ENCODE measurements around the gene MAP4. TPM values are rescaled to one million over a fixed set of nuclear protein-coding genes. Genes with fewer than 3 reads are reported as not detected.

MAP4 gene
- total and polyA plus RNA-seq, 2 of the 13 experiments (the other 11 are each of a cell fraction or from before 2014, with no cell fraction given) = 33.1 to 38.7 TPM

DNA sequence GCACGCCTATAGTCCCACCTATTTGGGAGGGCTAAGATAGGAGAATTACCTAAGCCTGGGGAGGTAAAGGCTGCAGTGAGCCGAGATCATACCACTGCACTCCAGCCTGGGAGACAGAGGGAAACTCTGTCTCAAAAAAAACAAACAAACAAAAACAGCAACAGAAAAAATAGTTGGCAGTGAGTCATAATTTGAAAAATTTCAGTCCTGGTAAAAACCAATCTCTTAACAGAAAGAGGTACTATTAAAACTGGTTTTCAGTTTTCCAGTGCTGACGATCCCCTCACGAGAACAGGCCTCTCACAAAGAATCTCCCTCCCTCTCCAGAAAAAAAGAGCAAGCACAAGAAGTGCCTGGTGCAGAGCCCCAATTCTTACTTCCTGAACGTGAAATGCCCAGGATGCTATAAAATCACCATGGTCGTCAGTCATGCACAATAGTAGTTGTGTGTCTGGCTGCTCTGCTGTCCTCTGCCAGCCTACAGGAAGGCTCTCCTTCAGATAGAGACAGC lies 22.8 kb upstream of the MAP4 start:
- peak overlapping the region; percentile 39 to 52 (median 44) for H3K4me3 ChIP-seq (replicated peaks in 1 of 3; ENCODE audit: insufficient read depth in 1 of 3, low read depth in 2 of 3, low read length in 3 of 3)
- H3K79me2 ChIP-seq (ENCODE audit: insufficient read depth, low read length) = peaks cover 44% of the 10 kb centered on the region
- FAIRE-seq = no peak
- WGBS (ENCODE audit: low lambda C conversion rate) = 7% methylated on average over 6 of the region's 6 CpGs
- H3K9ac ChIP-seq (ENCODE audit: insufficient read depth, low read depth, low read length) = peak overlapping the region; percentile 89
- BruUV-seq (replicated peaks) = no TSS peak
- H3K9me3 ChIP-seq (ENCODE audit: low read length) = no peaks in the 10 kb centered on the region
- peak; percentile 53 for ATAC-seq
- intact Hi-C loops (cut with micrococcal nuclease; ENCODE audit: unreplicated experiment) = no loop called here
- H3K27ac ChIP-seq (ENCODE audit: extremely low read length, insufficient read depth, low read length) = peak overlapping the region; percentile 98
- peaks cover 55% of the 10 kb centered on the region for H3K4me1 ChIP-seq (ENCODE audit: insufficient read depth, low read length)
- in situ Hi-C loops (cut with HindIII; ENCODE audit: extremely low pct_ligation_motif_present, low pct_unique_long_range_greater_than_20kb) = no loop called here
- H3K27me3 ChIP-seq (ENCODE audit: control insufficient read depth in 1 of 2, insufficient read depth in 2 of 2, low read length in 2 of 2) = no peaks in the 10 kb centered on the region
- TF ChIP-seq ZMYM2 (CRISPR knock-in tag; IDR thresholded peaks at IDR 0.05) (0 out of 2 replicates have a peak, but pooled peaks have one; percentile 1), ZBTB3 (CRISPR knock-in tag; IDR thresholded peaks at IDR 0.05; ENCODE audit: borderline replicate concordance, low read depth) (no peak), RBM22 (optimal IDR thresholded peaks at IDR 0.05; ENCODE audit: low read length) (peak; percentile 19), SP140L (CRISPR knock-in tag; IDR thresholded peaks at IDR 0.05; ENCODE audit: borderline replicate concordance) (0 out of 2 replicates have a peak, but pooled peaks have one; percentile 33), ZNF18 (CRISPR knock-in tag; IDR thresholded peaks at IDR 0.05; ENCODE audit: insufficient replicate concordance) (peak; percentile 4), ZNF556 (CRISPR knock-in tag; IDR thresholded peaks at IDR 0.05; ENCODE audit: borderline replicate concordance) (no peak), ZFX (CRISPR knock-in tag; IDR thresholded peaks at IDR 0.05; ENCODE audit: low read depth) (peak; percentile 20; the same call in 1 of the 2 replicates), ARID2 (CRISPR knock-in tag; IDR thresholded peaks at IDR 0.05; ENCODE audit: borderline replicate concordance) (no peak)
- TF ChIP-seq, protein P1, sequence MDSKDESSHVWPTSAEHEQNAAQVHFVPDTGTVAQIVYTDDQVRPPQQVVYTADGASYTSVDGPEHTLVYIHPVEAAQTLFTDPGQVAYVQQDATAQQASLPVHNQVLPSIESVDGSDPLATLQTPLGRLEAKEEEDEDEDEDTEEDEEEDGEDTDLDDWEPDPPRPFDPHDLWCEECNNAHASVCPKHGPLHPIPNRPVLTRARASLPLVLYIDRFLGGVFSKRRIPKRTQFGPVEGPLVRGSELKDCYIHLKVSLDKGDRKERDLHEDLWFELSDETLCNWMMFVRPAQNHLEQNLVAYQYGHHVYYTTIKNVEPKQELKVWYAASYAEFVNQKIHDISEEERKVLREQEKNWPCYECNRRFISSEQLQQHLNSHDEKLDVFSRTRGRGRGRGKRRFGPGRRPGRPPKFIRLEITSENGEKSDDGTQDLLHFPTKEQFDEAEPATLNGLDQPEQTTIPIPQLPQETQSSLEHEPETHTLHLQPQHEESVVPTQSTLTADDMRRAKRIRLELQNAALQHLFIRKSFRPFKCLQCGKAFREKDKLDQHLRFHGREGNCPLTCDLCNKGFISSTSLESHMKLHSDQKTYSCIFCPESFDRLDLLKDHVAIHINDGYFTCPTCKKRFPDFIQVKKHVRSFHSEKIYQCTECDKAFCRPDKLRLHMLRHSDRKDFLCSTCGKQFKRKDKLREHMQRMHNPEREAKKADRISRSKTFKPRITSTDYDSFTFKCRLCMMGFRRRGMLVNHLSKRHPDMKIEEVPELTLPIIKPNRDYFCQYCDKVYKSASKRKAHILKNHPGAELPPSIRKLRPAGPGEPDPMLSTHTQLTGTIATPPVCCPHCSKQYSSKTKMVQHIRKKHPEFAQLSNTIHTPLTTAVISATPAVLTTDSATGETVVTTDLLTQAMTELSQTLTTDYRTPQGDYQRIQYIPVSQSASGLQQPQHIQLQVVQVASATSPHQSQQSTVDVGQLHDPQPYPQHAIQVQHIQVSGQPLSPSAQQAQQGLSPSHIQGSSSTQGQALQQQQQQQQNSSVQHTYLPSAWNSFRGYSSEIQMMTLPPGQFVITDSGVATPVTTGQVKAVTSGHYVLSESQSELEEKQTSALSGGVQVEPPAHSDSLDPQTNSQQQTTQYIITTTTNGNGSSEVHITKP (CRISPR knock-in tag; IDR thresholded peaks at IDR 0.05; ENCODE audit: low read depth) = peak; percentile 32; the same call in 1 of the 2 replicates
- no peak overlapping the region for H2AFZ ChIP-seq (ENCODE audit: low read length)
- no peaks in the 10 kb centered on the region for H3K36me3 ChIP-seq (replicated peaks in 1 of 2; ENCODE audit: control insufficient read depth in 1 of 2, insufficient read depth in 2 of 2, low read length in 2 of 2)
- ChIA-PET POLR2A (interaction anchor here (0.7 to 1.9 kb wide), 2 partner anchors 24 to 26 kb away, joined by 4 to 9 read pairs; no protein-coding TSS in a partner anchor), CTCF (ENCODE audit: low intra/inter-chr PET ratio, low total read pairs) (no interaction called here)
- peak; percentile 30 for DNase-seq (ENCODE audit: low spot score)
- peak overlapping the region; percentile 93 for H3K4me2 ChIP-seq (ENCODE audit: low read depth, low read length)
- H4K20me1 ChIP-seq (ENCODE audit: insufficient read depth, low read length) = no peaks in the 10 kb centered on the region
